HUES64 (cell line): ENCODE measurements around the gene SERPINB6.
"Not testable (repeated sequence)": the region's sequence is repeated elsewhere in the genome, so short reads cannot be mapped to it uniquely, and the experiment has no call there.

Source experiments
- H3K27ac ChIP-seq: 2 replicates; pipeline ENCODE4 v1.7.0; 2013; ENCODE audit warnings: low read depth, low read length, inconsistent platforms
- H3K27me3 ChIP-seq: 2 replicates; pipeline ENCODE4 v1.6.1; 2013; ENCODE audit warnings: mild to moderate bottlenecking, low read length; ENCODE audit not compliant: insufficient read depth
- H3K36me3 ChIP-seq: 2 replicates; pipeline ENCODE4 v1.6.1; 2013; ENCODE audit warnings: mild to moderate bottlenecking, low read length; ENCODE audit not compliant: insufficient read depth
- H3K4me1 ChIP-seq: 2 replicates; pipeline ENCODE4 v1.6.1; 2013; ENCODE audit warnings: mild to moderate bottlenecking, low read length, moderate library complexity; ENCODE audit not compliant: insufficient read depth
- H3K4me3 ChIP-seq: 2 replicates; pipeline ENCODE4 v1.5.1; 2013; ENCODE audit warnings: mild to moderate bottlenecking, low read length, moderate library complexity
- H3K9ac ChIP-seq: 2 replicates; pipeline ENCODE4 v1.6.1; 2013; ENCODE audit warnings: mild to moderate bottlenecking, low read depth, low read length
- H3K9me3 ChIP-seq: 2 replicates; pipeline ENCODE4 v1.6.1; 2013; ENCODE audit warnings: low read depth, low read length; ENCODE audit not compliant: insufficient read depth
- WGBS: fragments of 150-250, 120-280 bp; methylation state at CpG from one replicate; pipeline ENCODE4 v1.1.7; 2013; ENCODE audit warnings: missing lambda C conversion rate; 5-methylcytosine and 5-hydroxymethylcytosine counted together

The SERPINB6 gene

DNA sequence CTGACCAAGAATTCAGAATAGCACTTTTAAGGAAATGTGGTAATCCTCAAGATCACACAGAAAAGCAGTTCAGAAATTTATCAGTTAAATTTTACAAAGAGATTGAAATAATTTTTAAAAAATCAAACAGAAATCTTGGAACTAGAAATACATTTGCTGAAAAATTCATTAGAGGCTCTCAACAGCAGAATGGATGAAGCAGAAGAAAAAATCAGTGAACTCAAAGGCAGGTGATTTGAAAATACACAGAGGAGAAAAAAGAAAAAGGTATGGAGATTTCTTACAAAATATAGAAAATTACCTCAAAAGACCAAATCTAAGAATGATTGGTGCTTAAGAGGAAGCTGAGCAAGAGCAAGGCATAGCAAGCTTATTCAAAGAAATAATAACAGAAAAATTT lies 39.8 kb upstream of the SERPINB6 start:
- Histone ChIP-seq H3K4me1 (peaks cover 19% of the 10 kb centered on the region), H3K36me3 (peaks cover 81% of the 10 kb centered on the region), H3K4me3 (no peak overlapping the region)

DNA sequence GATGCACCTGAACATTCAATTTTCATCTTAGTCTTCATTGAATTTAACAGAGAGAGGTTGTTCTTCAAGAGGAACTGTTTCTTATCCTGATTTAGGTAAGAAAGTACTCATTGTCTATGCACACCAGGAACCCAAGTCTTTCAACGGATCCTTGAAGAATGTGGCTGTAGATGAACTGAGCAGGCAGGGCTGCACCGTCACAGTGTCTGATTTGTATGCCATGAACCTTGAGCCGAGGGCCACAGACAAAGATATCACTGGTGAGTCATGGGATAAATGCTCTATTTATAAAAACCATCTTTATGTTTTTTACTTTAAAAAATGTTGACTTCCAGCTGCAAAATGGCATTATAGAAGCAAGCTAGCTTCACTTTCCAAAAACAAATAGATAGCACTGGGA lies 38.6 kb upstream of the SERPINB6 start:
- Histone ChIP-seq H3K27ac (peak overlapping the region; percentile 57), H3K4me1 (peaks cover 24% of the 10 kb centered on the region), H3K36me3 (peaks cover 78% of the 10 kb centered on the region), H3K9me3 (peaks cover 26% of the 10 kb centered on the region), H3K9ac (no peak overlapping the region), H3K27me3 (no peaks in the 10 kb centered on the region), H3K4me3 (no peak overlapping the region)
- 76% methylated on average over 3 of the region's 3 CpGs for WGBS

More for the DNA sequence above, 39.8 kb upstream of the SERPINB6 start:
- Histone ChIP-seq H3K27ac (no peak overlapping the region), H3K9ac (no peak overlapping the region), H3K27me3 (no peaks in the 10 kb centered on the region), H3K9me3 (peaks cover 26% of the 10 kb centered on the region)

DNA sequence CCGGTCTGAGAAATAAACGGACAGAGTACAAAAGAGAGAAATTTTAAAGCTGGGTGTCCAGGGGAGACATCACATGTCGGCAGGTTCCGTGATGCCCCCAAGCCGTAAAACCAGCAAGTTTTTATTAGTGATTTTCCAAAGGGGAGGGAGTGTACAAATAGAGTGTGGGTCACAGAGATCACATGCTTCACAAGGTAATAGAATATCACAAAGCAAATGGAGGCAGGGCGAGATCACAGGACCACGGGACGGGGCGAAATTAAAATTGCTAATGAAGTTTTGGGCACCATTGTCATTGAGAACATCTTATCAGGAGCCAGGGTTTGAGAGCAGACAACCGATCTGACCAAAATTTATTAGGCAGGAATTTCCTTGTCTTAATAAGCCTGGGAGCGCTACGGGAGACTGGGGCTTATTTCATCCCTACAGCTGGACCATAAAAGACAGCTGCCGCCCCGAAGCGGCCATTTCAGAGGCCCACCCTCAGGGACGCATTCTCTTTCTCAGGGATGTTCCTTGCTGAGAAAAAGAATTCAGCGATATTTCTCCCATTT lies 37.4 kb upstream of the SERPINB6 start:
- WGBS: 36% methylated on average over 17 of the region's 17 CpGs
- H3K4me3 ChIP-seq, H3K9ac ChIP-seq, H3K27me3 ChIP-seq: not testable (repeated sequence)
- Histone ChIP-seq H3K27ac (peak overlapping the region; percentile 57; the same call in 1 of the 2 replicates), H3K36me3 (peaks cover 75% of the 10 kb centered on the region), H3K4me1 (peaks cover 24% of the 10 kb centered on the region), H3K9me3 (peaks cover 26% of the 10 kb centered on the region)

DNA sequence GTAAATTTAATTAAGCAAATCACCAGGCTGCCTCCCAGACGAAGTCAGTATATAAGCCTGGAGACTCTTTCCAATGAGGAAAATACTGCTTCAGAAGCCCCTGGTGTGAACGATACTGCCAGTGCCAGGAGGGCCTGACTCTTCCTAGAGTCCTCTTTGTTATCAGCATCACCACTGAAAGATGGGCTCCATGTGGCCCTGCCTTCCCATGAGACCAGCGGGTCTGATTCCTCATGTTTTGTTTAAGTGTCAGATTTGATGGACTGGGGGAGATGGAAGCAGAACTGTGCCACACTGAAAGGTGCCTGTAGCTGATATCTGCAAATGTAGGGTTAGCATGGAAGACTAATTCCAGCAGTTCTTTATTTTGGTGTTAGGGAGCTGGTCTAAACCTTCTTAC lies 36.2 kb upstream of the SERPINB6 start:
- Histone ChIP-seq H3K27ac (peak overlapping the region; percentile 21; the same call in 1 of the 2 replicates), H3K36me3 (peaks cover 68% of the 10 kb centered on the region), H3K4me3 (no peak overlapping the region)

DNA sequence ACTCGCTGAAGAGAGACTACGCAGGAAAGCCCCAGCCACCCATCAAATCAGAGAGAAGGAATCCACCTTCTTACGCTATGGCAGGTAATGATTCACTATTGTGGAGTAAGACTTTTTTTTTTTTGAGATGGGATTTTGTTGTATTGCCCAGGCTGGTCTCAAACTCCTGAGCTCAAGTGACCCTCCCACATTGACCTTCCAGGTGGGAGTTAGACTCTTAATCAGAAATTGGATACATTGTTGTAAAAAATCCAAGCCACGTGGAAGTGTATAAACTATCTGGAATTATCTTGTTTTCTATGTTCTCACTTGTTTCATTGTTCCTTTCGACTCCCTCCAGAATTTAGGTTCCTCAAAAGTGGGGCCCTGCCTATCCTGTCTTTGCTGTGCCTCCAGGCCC lies 35.1 kb upstream of the SERPINB6 start:
- no peak overlapping the region for H3K4me3 ChIP-seq
- no peak overlapping the region for H3K9ac ChIP-seq
- 96% methylated on average over 5 of the region's 5 CpGs for WGBS
- peaks cover 27% of the 10 kb centered on the region for H3K4me1 ChIP-seq
- H3K9me3 ChIP-seq: peaks cover 14% of the 10 kb centered on the region
- H3K27me3 ChIP-seq: no peaks in the 10 kb centered on the region
- peaks cover 57% of the 10 kb centered on the region for H3K36me3 ChIP-seq
- no peak overlapping the region for H3K27ac ChIP-seq

More for the DNA sequence above, 36.2 kb upstream of the SERPINB6 start:
- Histone ChIP-seq H3K9me3 (peaks cover 25% of the 10 kb centered on the region), H3K9ac (no peak overlapping the region), H3K4me1 (peaks cover 24% of the 10 kb centered on the region), H3K27me3 (no peaks in the 10 kb centered on the region)
- 87% methylated on average over 3 of the region's 3 CpGs for WGBS

DNA sequence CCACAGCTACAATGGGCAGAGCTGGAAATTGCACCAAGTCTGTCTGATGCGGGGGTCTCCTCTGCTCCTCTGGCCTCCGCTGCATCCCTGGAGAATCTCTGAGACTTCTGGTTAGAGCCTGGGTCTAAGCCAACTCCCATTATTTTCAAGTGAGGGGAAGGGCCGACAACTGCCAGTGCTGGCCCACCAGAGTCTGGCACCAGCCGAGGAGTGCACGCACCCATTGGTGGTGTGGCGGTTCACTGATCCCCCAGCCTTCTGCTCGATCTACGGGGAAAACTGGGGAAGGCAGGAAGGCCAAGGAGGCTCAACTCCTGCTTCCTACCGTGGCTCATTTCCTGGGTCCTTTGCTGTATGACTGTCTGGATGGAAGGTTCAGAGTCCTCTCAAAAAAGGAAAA lies 34.5 kb upstream of the SERPINB6 start:
- H3K27me3 ChIP-seq: no peaks in the 10 kb centered on the region
- no peak overlapping the region for H3K4me3 ChIP-seq
- H3K9ac ChIP-seq: no peak overlapping the region
- peaks cover 51% of the 10 kb centered on the region for H3K36me3 ChIP-seq
- H3K4me1 ChIP-seq: peaks cover 30% of the 10 kb centered on the region
- 94% methylated on average over 9 of the region's 9 CpGs for WGBS
- H3K27ac ChIP-seq: no peak overlapping the region
- peaks cover 8% of the 10 kb centered on the region for H3K9me3 ChIP-seq

DNA sequence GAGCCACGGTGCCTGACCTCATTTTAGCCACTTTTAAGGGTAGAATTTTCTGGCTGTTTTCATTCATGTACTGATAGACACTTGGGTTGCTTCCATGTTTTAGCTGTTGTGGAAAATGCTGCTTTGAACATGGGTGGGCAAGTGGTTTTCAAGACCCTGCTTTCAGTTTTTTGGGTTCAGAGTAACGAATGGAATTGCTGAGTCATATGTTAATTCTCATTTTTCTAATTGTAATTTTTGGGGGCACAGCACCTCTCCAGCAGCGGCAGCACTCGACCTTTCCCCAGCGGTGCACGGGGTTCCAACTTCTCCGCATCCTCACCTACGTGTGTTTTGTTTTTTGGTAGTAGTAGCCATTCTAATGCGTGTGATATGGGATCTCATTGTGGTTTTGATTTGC lies 33.7 kb upstream of the SERPINB6 start:
- Histone ChIP-seq H3K27me3 (peaks cover 4% of the 10 kb centered on the region; the same call in 1 of the 2 replicates), H3K36me3 (peaks cover 43% of the 10 kb centered on the region), H3K9ac (no peak overlapping the region), H3K4me1 (peaks cover 25% of the 10 kb centered on the region), H3K9me3 (no peaks in the 10 kb centered on the region), H3K4me3 (no peak overlapping the region), H3K27ac (no peak overlapping the region)
- WGBS: 87% methylated on average over 9 of the region's 9 CpGs

DNA sequence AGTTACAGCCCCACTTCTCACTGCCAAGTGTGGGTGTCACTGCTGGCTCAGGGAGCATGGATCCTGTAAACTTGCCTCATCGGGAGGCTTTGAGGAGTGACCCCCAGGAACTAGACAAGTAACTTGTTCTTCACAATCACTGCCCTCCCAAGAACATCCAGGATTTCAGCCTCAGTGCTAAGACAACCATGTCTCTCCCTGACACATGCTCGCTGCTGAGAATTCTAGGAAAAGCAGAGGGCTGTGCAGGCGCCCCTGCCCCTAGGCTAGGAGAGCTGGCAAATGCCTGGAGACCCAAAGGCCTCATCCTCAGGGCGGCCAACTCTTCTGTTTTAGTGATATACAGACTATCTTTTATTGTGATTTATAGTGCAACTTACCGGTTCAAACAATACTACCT lies 31.9 kb upstream of the SERPINB6 start:
- peaks cover 20% of the 10 kb centered on the region for H3K4me1 ChIP-seq
- H3K27ac ChIP-seq, H3K4me3 ChIP-seq, H3K9ac ChIP-seq, H3K27me3 ChIP-seq, H3K9me3 ChIP-seq: not testable (repeated sequence)
- H3K36me3 ChIP-seq: peaks cover 35% of the 10 kb centered on the region
- 97% methylated on average over 2 of the region's 5 CpGs for WGBS

DNA sequence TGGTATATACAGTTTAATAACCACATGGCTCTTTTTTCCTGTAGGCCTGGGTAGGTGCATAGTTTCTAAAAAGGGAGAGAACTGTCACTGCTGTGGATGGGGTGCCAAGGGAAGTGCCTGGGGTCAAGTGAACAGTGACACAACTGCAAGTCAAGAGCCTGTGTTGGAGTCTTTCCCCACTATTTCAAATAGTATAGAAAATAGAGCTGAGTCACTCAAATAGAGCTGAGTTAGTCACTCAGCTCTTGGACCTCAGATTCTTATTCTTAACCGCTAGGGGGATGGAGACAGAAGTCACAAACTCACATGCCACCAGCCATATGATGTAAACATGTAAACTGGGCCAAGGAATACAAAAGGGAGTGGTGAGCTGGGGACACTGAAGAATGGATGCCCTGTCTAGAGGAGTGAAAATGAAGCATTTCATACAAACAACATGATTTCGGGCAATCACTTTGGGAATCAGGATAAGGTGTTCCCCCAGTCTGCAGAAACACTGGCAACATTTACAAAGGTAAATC lies 30.5 kb upstream of the SERPINB6 start:
- Histone ChIP-seq H3K4me1 (peaks cover 18% of the 10 kb centered on the region; the same call in 1 of the 2 replicates), H3K27ac (no peak overlapping the region), H3K9ac (no peak overlapping the region), H3K36me3 (peaks cover 25% of the 10 kb centered on the region), H3K9me3 (no peaks in the 10 kb centered on the region), H3K4me3 (no peak overlapping the region), H3K27me3 (peaks cover 7% of the 10 kb centered on the region; the same call in 1 of the 2 replicates)
- 54% methylated on average over 2 of the region's 2 CpGs for WGBS

DNA sequence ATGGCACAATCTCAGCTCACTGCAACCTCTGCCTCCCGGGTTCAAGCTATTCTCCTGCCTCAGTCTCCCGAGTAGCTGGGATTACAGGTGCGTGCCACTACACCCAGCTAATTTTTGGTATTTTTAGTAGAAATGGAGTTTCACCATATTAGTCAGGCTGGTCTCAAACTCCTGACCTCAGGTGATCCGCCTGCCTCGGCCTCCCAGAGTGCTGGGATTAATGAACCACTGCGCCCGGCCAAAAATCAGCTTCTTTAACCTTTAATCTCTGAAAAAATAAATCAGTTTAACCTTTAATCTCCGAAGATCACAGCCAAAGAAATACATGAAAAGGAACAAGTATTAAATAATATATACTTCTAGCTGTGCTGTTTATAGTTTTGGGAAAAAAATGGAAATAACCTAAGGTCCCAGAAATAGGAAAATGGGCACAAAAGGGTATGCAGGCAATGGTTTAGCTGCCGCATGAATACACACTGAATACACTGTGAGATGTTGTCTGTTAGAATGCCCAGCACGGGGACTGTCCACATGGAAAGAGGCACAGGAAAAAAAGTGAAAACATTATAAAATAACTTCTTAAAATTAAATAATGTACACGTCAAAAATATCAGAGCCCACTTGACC lies 29.9 kb upstream of the SERPINB6 start:
- Histone ChIP-seq H3K36me3 (peaks cover 19% of the 10 kb centered on the region), H3K27ac (no peak overlapping the region), H3K27me3 (peaks cover 7% of the 10 kb centered on the region; the same call in 1 of the 2 replicates), H3K4me3 (no peak overlapping the region; the same call in 1 of the 2 replicates), H3K9ac (no peak overlapping the region), H3K9me3 (no peaks in the 10 kb centered on the region), H3K4me1 (peaks cover 18% of the 10 kb centered on the region; the same call in 1 of the 2 replicates)
- 84% methylated on average over 8 of the region's 11 CpGs for WGBS
